Erythroblast (primary cell): ENCODE results near the gene RIMKLB.

Source experiments
- GATA1 ChIP-seq: IDR thresholded peaks from 2 replicates; pipeline ENCODE4 v1.6.1; 2011; ENCODE audit warnings: low read depth, mild to moderate bottlenecking, control low read depth, low read length, moderate library complexity
- POLR2A ChIP-seq: IDR thresholded peaks from 2 replicates; pipeline ENCODE4 v1.6.1; 2011; ENCODE audit warnings: mild to moderate bottlenecking, low read length

DNA sequence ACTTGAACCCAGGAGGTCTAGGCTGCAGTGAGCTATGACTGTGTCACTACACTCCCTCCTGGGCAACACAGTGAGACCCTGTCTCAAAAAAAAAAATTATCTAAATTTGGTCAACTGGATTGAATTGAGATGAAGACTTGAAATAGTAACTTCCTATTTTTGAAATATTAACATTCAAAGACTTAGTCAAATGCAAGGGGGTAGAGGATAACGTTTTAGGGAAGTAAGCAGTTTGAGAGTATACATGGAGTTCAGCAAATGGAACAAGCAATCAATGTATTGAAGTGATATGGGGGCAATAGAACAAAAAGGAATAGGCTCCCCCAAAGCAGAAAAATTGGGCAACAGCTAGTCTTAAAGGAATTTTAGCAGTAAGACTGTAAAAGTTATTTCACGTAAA is 30.5 kb upstream of the RIMKLB start:
- TF ChIP-seq POLR2A (no peak), GATA1 (no peak)
